ENCODE results near the gene UCN2.
A peak's percentile ranks its signal among the peaks of the same experiment; 100 is the strongest.

The UCN2 gene

DNA sequence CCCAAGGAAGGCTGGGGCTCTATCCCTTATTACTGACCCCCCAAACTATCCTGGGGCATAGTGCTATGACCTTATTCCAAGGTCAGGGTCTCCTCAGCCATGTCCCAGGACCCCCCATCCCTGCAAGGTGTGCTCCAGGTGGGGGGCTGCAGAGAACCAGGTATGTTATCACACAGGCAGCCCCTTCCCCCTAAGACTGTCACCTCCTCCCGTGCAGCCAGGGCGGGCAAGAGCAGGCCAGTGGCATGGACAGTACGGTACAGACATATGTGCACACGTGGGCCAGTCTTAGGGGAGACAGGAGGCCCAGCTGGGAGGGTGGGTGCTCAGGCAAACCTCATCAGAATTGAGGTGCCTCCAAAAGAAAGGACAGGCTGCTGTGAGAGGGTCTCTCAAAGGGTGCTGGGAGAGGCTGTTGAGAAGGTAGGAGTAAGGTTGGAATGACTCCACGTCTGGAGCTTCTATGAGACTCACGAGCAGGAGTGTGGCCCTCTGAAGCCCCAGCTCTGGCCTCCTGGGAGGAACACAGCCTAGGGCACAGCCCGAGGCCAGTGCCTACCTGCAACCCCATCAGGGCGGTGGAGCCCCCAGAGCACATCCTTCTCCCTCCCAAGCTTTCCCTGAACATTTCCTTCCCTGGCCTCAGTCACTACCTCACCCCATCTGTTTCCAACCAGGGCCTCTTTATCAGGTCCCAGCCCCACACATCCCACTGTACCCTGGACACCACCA, 33.3 kb upstream of the UCN2 start:
- TF ChIP-seq RARB (CRISPR knock-in tag; IDR thresholded peaks at IDR 0.05) (no peak), PPARA (CRISPR knock-in tag; IDR thresholded peaks at IDR 0.05; ENCODE audit: borderline replicate concordance) (no peak), CSRNP3 (CRISPR knock-in tag; IDR thresholded peaks at IDR 0.05) (no peak), ESRRG (CRISPR knock-in tag; IDR thresholded peaks at IDR 0.05) (no peak), SNAI2 (CRISPR knock-in tag; IDR thresholded peaks at IDR 0.05) (no peak), ZNF8 (CRISPR knock-in tag; IDR thresholded peaks at IDR 0.05) (no peak), TCF4 (CRISPR knock-in tag; IDR thresholded peaks at IDR 0.05; ENCODE audit: borderline replicate concordance) (no peak), ZC3H10 (CRISPR knock-in tag; IDR thresholded peaks at IDR 0.05) (no peak), ZNF565 (CRISPR knock-in tag; conservative IDR thresholded peaks at IDR 0.05; ENCODE audit: low read depth) (no peak), TSHZ2 (CRISPR knock-in tag; IDR thresholded peaks at IDR 0.05) (no peak), ZFP30 (CRISPR knock-in tag; IDR thresholded peaks at IDR 0.05) (no peak), ISL1 (CRISPR knock-in tag; IDR thresholded peaks at IDR 0.05) (no peak)
- TF ChIP-seq, protein P1, sequence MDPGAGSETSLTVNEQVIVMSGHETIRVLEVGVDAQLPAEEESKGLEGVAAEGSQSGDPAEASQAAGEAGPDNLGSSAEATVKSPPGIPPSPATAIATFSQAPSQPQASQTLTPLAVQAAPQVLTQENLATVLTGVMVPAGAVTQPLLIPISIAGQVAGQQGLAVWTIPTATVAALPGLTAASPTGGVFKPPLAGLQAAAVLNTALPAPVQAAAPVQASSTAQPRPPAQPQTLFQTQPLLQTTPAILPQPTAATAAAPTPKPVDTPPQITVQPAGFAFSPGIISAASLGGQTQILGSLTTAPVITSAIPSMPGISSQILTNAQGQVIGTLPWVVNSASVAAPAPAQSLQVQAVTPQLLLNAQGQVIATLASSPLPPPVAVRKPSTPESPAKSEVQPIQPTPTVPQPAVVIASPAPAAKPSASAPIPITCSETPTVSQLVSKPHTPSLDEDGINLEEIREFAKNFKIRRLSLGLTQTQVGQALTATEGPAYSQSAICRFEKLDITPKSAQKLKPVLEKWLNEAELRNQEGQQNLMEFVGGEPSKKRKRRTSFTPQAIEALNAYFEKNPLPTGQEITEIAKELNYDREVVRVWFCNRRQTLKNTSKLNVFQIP (CRISPR knock-in tag; IDR thresholded peaks at IDR 0.05; ENCODE audit: borderline replicate concordance, low read depth): no peak
- ATAC-seq: no peak

DNA sequence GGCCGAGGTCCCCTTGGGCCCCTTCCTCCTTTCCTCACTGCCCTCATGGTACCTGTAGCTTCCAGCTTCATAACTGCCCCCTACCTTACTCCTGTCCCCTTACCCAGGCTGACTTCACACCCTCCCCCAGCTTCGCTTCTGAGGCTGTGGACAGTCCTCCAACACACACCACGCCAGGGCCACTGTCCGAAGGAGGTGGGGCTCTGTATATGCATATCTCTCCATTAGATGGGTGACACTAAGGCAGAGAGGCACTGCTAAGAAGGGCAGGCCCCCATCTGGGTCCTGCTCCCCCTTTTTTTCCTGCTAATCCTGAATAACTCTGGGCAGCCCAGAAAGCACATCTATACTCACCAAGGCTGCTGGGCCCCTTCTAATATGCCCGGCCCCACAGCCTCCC, 32.6 kb upstream of the UCN2 start:
- TF ChIP-seq BACH2 (CRISPR knock-in tag; IDR thresholded peaks at IDR 0.05; ENCODE audit: borderline replicate concordance) (no peak), ZNF70 (CRISPR knock-in tag; IDR thresholded peaks at IDR 0.05) (no peak)
- ATAC-seq: peak; percentile 2; the same call in 2 of the 3 replicates

- TF ChIP-seq ZNF8 (CRISPR knock-in tag; IDR thresholded peaks at IDR 0.05) (no peak), CREB5 (CRISPR knock-in tag; IDR thresholded peaks at IDR 0.05; ENCODE audit: low read depth) (no peak), TOX (CRISPR knock-in tag; IDR thresholded peaks at IDR 0.05; ENCODE audit: borderline replicate concordance) (no peak), RARB (CRISPR knock-in tag; IDR thresholded peaks at IDR 0.05) (no peak), ZFP30 (CRISPR knock-in tag; IDR thresholded peaks at IDR 0.05) (no peak)
- peak; percentile 50 for ATAC-seq
These were observed 32.0 kb upstream of the UCN2 start for GRCh38 chr3:48595526-48596121.

- peak; percentile 34 for ATAC-seq
- TF ChIP-seq ZFP30 (CRISPR knock-in tag; IDR thresholded peaks at IDR 0.05): no peak
- TF ChIP-seq RARB (CRISPR knock-in tag; IDR thresholded peaks at IDR 0.05): no peak
- TF ChIP-seq ESRRG (CRISPR knock-in tag; IDR thresholded peaks at IDR 0.05): no peak
- no peak for TF ChIP-seq CSDC2 (CRISPR knock-in tag; IDR thresholded peaks at IDR 0.05)
- TF ChIP-seq, protein P2, sequence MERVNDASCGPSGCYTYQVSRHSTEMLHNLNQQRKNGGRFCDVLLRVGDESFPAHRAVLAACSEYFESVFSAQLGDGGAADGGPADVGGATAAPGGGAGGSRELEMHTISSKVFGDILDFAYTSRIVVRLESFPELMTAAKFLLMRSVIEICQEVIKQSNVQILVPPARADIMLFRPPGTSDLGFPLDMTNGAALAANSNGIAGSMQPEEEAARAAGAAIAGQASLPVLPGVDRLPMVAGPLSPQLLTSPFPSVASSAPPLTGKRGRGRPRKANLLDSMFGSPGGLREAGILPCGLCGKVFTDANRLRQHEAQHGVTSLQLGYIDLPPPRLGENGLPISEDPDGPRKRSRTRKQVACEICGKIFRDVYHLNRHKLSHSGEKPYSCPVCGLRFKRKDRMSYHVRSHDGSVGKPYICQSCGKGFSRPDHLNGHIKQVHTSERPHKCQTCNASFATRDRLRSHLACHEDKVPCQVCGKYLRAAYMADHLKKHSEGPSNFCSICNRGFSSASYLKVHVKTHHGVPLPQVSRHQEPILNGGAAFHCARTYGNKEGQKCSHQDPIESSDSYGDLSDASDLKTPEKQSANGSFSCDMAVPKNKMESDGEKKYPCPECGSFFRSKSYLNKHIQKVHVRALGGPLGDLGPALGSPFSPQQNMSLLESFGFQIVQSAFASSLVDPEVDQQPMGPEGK (CRISPR knock-in tag; IDR thresholded peaks at IDR 0.05; ENCODE audit: borderline replicate concordance): no peak
- no peak for TF ChIP-seq SNAI2 (CRISPR knock-in tag; IDR thresholded peaks at IDR 0.05)
- TF ChIP-seq BACH2 (CRISPR knock-in tag; IDR thresholded peaks at IDR 0.05; ENCODE audit: borderline replicate concordance): no peak
- TF ChIP-seq OSR1 (CRISPR knock-in tag; IDR thresholded peaks at IDR 0.05): no peak
- TF ChIP-seq CSRNP3 (CRISPR knock-in tag; IDR thresholded peaks at IDR 0.05): no peak
- TF ChIP-seq ISL1 (CRISPR knock-in tag; IDR thresholded peaks at IDR 0.05): no peak
- TF ChIP-seq TSHZ2 (CRISPR knock-in tag; IDR thresholded peaks at IDR 0.05): no peak
- TF ChIP-seq ZNF70 (CRISPR knock-in tag; IDR thresholded peaks at IDR 0.05): no peak
- no peak for TF ChIP-seq ZFP3 (CRISPR knock-in tag; IDR thresholded peaks at IDR 0.05)
These were observed 31.5 kb upstream of the UCN2 start, which contains the start of gene COL7A1 for GRCh38 chr3:48595075-48595525. COL7A1 (minus strand) TSS chr3:48595329; CDS start chr3:48595159, 170 bp downstream.
